NCI-H526 treated with DMSO at 0.1 percent for 48 hours (cell line): ENCODE data around the gene PPEF2.

Experiments
- DNase-seq: peaks from one replicate; lab custom pipeline; 2025; lab: John Stamatoyannopoulos, UW

Gene PPEF2

DNA sequence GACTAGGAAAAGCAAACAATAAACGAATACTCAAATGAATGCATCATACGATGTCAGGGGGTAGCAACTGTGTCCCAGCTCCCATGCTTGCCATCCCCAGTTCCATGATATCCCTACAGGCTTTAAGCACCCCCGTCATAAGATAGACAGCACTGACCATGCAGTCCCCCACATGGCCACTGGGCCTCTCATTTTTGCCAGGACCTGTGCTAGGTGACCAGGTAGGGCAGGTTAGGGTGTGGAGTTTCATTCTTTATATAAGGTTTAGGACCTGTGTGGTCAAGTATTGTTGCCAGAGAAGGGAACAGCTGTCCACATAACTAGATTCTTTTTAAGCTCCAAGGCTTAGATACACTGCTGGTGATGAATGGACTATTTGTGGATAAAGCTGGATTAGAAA is 9.7 kb downstream of the PPEF2 start:
- DNase-seq, result no peak

- DNase-seq, result no peak
Measured at GRCh38 chr4:75891611-75892010, 10.6 kb downstream of the PPEF2 start.

- no peak for DNase-seq
Measured at GRCh38 chr4:75889537-75890199, 12.6 kb downstream of the PPEF2 start.

GRCh38 chr4:75886104-75886503 is 16.1 kb downstream of the PPEF2 start:
- no peak for DNase-seq

DNA sequence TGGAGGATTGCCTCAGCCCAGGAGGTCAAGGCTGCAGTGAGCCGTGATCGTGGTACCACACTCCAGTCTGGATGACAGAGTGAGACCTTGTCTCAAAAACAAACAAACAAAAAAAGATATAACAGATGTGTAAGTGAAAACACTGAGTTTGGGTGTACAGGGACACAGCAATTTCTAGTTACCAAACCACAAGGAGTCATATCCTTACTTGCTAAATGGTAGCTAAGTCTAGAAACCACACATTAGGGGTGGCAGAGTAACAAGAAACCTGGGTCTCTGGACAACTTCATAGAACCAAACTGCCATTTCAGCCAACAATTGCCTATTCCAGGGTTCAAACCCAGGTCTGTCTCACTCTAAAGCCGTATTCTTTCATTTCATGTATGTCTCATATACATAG is 20.8 kb downstream of the PPEF2 start:
- no peak for DNase-seq

DNA sequence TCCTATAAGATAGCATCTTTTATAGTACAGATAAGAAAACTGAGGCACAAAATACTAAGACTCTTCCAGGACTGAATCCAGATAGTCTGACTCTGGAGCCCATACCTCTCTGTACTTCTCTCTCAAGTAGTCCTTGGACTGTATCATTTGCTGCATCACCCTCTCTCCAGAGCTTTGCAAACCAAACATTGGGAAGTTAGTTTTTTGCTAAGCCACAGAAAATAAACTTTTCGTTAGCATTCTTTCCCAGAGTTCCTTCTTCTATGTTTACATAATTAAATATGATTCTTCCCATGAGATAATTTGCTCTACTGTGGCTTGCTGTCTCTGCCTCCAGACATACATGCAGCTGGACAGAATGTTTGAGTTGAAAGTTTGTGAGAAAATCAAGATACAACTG is 22.0 kb downstream of the PPEF2 start:
- DNase-seq, result no peak

GRCh38 chr4:75878246-75878756 is 24.0 kb downstream of the PPEF2 start:
- DNase-seq, result no peak

- no peak for DNase-seq
Measured at GRCh38 chr4:75876218-75876617, 26.0 kb downstream of the PPEF2 start.

DNA sequence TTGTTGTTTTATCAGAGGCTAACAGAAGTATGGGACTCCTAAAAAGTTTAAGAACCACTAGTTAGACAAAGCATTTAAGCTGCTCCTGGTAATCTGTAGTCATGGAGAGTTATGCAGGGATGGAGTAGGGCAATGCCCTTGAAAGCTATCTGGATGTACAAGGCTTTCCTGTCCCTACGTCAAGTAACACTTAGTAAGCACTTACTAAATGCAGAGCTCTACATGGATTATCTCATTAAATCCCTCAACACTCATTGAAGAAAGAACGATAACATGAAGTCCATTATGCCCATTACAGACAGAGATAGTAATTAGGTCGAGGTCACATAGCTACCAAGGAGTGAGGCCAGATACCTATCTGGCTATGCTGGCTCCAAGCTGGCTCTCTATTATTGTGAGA is 33.2 kb downstream of the PPEF2 start:
- no peak for DNase-seq

- no peak for DNase-seq
Measured at GRCh38 chr4:75867130-75867529, 35.1 kb downstream of the PPEF2 start.

DNA sequence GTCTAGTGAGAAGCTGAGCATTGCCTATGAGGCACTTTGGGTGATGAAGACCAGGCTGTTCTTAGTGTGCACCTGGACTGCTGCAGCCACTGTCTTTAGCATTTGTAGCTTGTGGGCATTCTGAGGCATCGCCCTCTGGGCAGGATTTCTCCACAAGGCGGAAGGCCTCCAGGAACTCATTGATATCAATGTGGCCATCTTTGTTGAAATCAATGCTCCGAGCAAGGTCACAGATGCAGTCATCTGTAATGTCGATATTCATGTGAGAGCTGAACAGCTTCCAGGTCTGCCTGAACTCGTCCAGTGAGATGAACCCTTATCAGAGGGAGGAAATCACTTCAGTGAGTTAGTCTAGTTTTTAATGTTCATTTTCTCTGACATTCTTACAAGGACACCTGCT is 41.6 kb downstream of the PPEF2 start:
- DNase-seq, result no peak

DNA sequence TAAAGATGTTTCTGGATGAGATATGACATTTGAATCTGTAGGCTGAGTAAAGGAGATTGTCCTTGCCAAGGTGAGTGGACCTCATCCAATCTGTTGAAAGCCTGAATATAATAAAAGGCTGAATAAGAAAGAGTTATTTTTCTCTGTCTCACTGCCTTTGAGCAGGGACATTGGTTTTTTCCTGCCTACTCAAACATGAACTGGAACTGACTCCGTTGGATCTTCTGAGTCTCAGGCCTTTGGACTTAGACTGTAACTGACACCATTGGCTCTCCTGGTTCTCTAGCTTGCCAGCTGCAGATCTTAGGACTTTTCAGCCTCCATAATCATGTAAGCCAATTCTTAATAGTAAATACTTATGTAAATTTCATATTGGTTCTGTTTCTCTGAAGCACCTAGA is 43.5 kb downstream of the PPEF2 start:
- no peak for DNase-seq

GRCh38 chr4:75849461-75849860 is 52.8 kb downstream of the PPEF2 start:
- DNase-seq, result no peak

GRCh38 chr4:75848891-75849290 is 53.4 kb downstream of the PPEF2 start:
- no peak for DNase-seq

- peak; percentile 47 for DNase-seq
Measured at GRCh38 chr4:75848171-75848760, 54.0 kb downstream of the PPEF2 start.

- DNase-seq, result no peak
Measured at GRCh38 chr4:75845992-75846391, 56.3 kb downstream of the PPEF2 start.

DNA sequence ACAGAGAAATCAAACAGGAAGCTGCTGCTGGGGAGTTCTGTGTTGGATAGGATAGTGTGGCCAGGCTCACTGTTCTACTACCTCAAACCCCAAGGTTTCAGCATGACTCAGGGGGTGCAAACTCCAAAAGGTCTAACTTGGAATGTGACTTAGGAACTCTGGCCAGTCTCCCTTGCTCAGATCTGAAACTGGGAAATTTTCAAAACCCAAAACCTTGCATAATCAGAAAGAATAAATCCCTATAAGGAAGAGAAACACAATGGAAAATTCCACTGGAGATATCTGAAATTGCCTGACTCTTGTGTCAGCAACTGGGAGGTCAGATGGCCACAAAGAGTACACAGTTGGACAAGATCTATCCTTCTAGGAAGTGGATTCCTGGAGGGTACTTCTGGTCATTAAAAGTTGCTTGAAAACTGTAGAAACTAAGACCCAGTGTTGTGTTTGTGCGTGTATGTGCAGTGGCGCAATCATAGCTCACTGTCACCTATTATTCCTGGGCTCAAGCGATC is 58.0 kb downstream of the PPEF2 start:
- no peak for DNase-seq

DNA sequence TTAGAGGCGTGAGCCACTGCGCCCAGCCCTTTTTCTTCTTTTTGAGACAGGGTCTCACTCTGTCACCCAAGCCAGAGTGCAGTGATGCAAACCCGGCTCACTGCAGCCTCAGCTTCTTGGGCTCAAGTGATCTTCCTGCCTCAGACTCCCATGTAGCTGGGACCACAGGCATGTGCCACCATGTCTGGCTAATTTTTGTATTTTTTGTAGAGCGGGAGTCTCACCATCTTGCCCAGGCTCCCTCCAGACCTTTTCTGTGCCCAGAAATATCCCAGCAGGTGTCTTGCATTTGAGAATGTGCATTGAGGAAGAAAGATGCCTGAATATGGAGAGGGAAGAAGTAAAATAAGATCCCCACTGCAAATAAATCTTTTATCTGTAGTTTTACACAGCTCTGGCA is 58.7 kb downstream of the PPEF2 start:
- DNase-seq, result no peak

- DNase-seq, result no peak
Measured at GRCh38 chr4:75841641-75842520, 60.4 kb downstream of the PPEF2 start.

- DNase-seq, result no peak
Measured at GRCh38 chr4:75834772-75835154, 67.5 kb downstream of the PPEF2 start.

- DNase-seq, result no peak
Measured at GRCh38 chr4:75834095-75834771, 68.0 kb downstream of the PPEF2 start.

- no peak for DNase-seq
Measured at GRCh38 chr4:75831856-75832405, 70.3 kb downstream of the PPEF2 start.
